SU-DHL-6 (cell line): Measurements from ENCODE around the gene SLC29A2.

ENCODE experiments used
- H2AFZ ChIP-seq: fragments of 200-600 bp; sonication (generic); 2 replicates; pipeline ENCODE4 v1.6.1; 2014; ENCODE audit warnings: low read depth, mild to moderate bottlenecking, moderate library complexity, mixed read lengths, antibody characterized with exemption, low read length; ENCODE audit not compliant: severe bottlenecking
- H3F3A ChIP-seq: fragments of 200-600 bp; shearing (Covaris generic); 2 replicates; pipeline ENCODE4 v1.6.0; 2016; ENCODE audit warnings: antibody characterized with exemption, mild to moderate bottlenecking; ENCODE audit not compliant: insufficient read depth
- H3K27ac ChIP-seq: fragments of 200-600 bp; sonication (generic); 2 replicates; pipeline ENCODE4 v1.5.1; 2016; ENCODE audit warnings: low read depth, mild to moderate bottlenecking, low read length, moderate library complexity, mixed read lengths
- H3K27me3 ChIP-seq: fragments of 200-600 bp; sonication (generic), shearing (Covaris generic); 2 replicates; pipeline ENCODE4 v1.6.0; 2014; ENCODE audit warnings: mild to moderate bottlenecking, low read length
- H3K36me3 ChIP-seq: fragments of 200-600 bp; sonication (generic); 2 replicates; pipeline ENCODE4 v1.6.1; 2014; ENCODE audit warnings: mild to moderate bottlenecking, low read length, mixed read lengths
- H3K4me2 ChIP-seq: fragments of 300-600, 200-600 bp; shearing (Covaris generic), sonication (generic); 2 replicates; pipeline ENCODE4 v1.6.0; 2014; ENCODE audit warnings: low read length, low read depth, mild to moderate bottlenecking; ENCODE audit not compliant: poor library complexity, severe bottlenecking
- H3K4me3 ChIP-seq: fragments of 200-600 bp; sonication (generic); 2 replicates; pipeline ENCODE4 v1.5.1; 2014; ENCODE audit warnings: antibody characterized with exemption, low read length, mild to moderate bottlenecking, mixed read lengths; ENCODE audit not compliant: insufficient read depth, poor library complexity, severe bottlenecking
- H3K79me2 ChIP-seq: fragments of 200-600 bp; sonication (generic); 2 replicates; pipeline ENCODE4 v1.6.1; 2014; ENCODE audit warnings: mild to moderate bottlenecking, low read length, moderate library complexity; ENCODE audit not compliant: insufficient read depth
- H3K9ac ChIP-seq: fragments of 200-600 bp; sonication (generic); 2 replicates; pipeline ENCODE4 v1.7.0; 2014; ENCODE audit warnings: mild to moderate bottlenecking, low read length
- H3K9me2 ChIP-seq: fragments of 200-600 bp; sonication (generic); replicated peaks from 2 replicates; pipeline ENCODE4 v1.6.1; 2014; ENCODE audit warnings: low read length; ENCODE audit not compliant: insufficient read depth
- H3K9me3 ChIP-seq: fragments of 200-600 bp; sonication (generic); 2 replicates; pipeline ENCODE4 v1.6.1; 2014; ENCODE audit warnings: low read length, mixed read lengths; ENCODE audit not compliant: insufficient read depth
- H4K20me1 ChIP-seq: fragments of 200-600 bp; sonication (generic); 2 replicates; pipeline ENCODE4 v1.6.1; 2014; ENCODE audit warnings: low read depth, mild to moderate bottlenecking, antibody characterized with exemption, low read length, moderate library complexity, mixed read lengths
- CTCF ChIP-seq: fragments of 200-600 bp; sonication (generic); IDR thresholded peaks from one replicate; pipeline ENCODE4 v1.5.1; 2017; ENCODE audit warnings: antibody characterized with exemption, mild to moderate bottlenecking, low read length, moderate library complexity; ENCODE audit not compliant: insufficient read depth, poor library complexity, severe bottlenecking
- EZH2phosphoT487 ChIP-seq: fragments of 200-600 bp; sonication (generic), shearing (Covaris generic); conservative IDR thresholded peaks from 2 replicates; pipeline ENCODE4 v1.6.1; 2018; ENCODE audit warnings: mild to moderate bottlenecking, antibody characterized with exemption, low read length, moderate library complexity, mixed read lengths

SLC29A2 gene

GRCh38 chr11:66339686-66340483, 31.7 kb downstream of the SLC29A2 start:
- Histone ChIP-seq H3K9me2 (no peaks in the 10 kb centered on the region), H3K9me3 (no peaks in the 10 kb centered on the region), H3K27me3 (no peaks in the 10 kb centered on the region), H3K9ac (no peak overlapping the region), H2AFZ (no peak overlapping the region), H3F3A (no peaks in the 10 kb centered on the region), H4K20me1 (no peaks in the 10 kb centered on the region), H3K4me3 (no peak overlapping the region), H3K4me2 (no peak overlapping the region), H3K27ac (no peak overlapping the region), H3K36me3 (no peaks in the 10 kb centered on the region), H3K79me2 (peaks cover 17% of the 10 kb centered on the region)
- TF ChIP-seq EZH2phosphoT487 (no peak), CTCF (no peak)

GRCh38 chr11:66339162-66339675, 32.3 kb downstream of the SLC29A2 start:
- Histone ChIP-seq H3K79me2 (peaks cover 11% of the 10 kb centered on the region), H3K9me3 (no peaks in the 10 kb centered on the region), H3K4me2 (no peak overlapping the region), H3K36me3 (no peaks in the 10 kb centered on the region), H3F3A (no peaks in the 10 kb centered on the region), H4K20me1 (no peaks in the 10 kb centered on the region), H3K27me3 (no peaks in the 10 kb centered on the region), H3K27ac (no peak overlapping the region), H2AFZ (no peak overlapping the region), H3K4me3 (no peak overlapping the region), H3K9ac (no peak overlapping the region), H3K9me2 (no peaks in the 10 kb centered on the region)
- no peak for TF ChIP-seq EZH2phosphoT487
- TF ChIP-seq CTCF, result no peak

- Histone ChIP-seq H2AFZ (no peak overlapping the region), H3K4me3 (no peak overlapping the region), H3K9me2 (no peaks in the 10 kb centered on the region), H4K20me1 (no peaks in the 10 kb centered on the region), H3K27ac (no peak overlapping the region), H3F3A (no peaks in the 10 kb centered on the region), H3K36me3 (no peaks in the 10 kb centered on the region), H3K4me2 (no peak overlapping the region), H3K9ac (no peak overlapping the region), H3K27me3 (no peaks in the 10 kb centered on the region), H3K9me3 (no peaks in the 10 kb centered on the region), H3K79me2 (0 out of 2 replicates have a peak, but pooled peaks cover 4% of the 10 kb centered on the region)
- TF ChIP-seq EZH2phosphoT487 (no peak), CTCF (no peak)
These were observed 33.0 kb downstream of the SLC29A2 start for GRCh38 chr11:66338276-66339161.
